SK-MEL-5 (cell line): Measurements from ENCODE around the gene SLC26A1. TPM values are rescaled to one million over a fixed set of nuclear protein-coding genes. Genes with fewer than 3 reads are reported as not detected.
"Not testable (repeated sequence)": the region's sequence is repeated elsewhere in the genome, so short reads cannot be mapped to it uniquely, and the experiment has no call there.

Source experiments
- DNase-seq: peaks from one replicate; pipeline ENCODE4 v3.0.0-alpha.2; 2016; ENCODE audit warnings: low read depth, low spot score
- in situ Hi-C: cut with HindIII; loops from 2 replicates; pipeline ENCODE4 v1.10.0; 2016; ENCODE audit warnings: low sequenced_read_pairs, high pct_unique_total_duplicates, low pct_unique_long_range_greater_than_20kb
- total RNA-seq: library from RNA; depleted of rRNA; stranded (reverse); fragments of >200 nt; shearing (Covaris generic); gene quantifications from 2 replicates; pipeline ENCODE4 v1.2.3, GENCODE V29; 2014; rRNA removed

The SLC26A1 gene
- total RNA-seq, 1 experiment from 2014 or later = not detected

- DNase-seq, in situ Hi-C loops: not testable (repeated sequence)
These were observed 53.7 kb downstream of the SLC26A1 start for GRCh38 chr4:939508-939907.

Other genes with a start within 250 kb of the SLC26A1 start
- 0.48 and 0.58 TPM in 2 replicates for gene CPLX1, start 167.3 kb downstream of the SLC26A1 start, total RNA-seq
- gene GAK, start 61.1 kb downstream of the SLC26A1 start, total RNA-seq = 98.5 and 119 TPM in 2 replicates
- 10.5 and 13.0 TPM in 2 replicates for gene TMEM175, start 60.9 kb downstream of the SLC26A1 start, total RNA-seq
- gene DGKQ, start 19.8 kb downstream of the SLC26A1 start, total RNA-seq = 12.6 and 12.9 TPM in 2 replicates
- 3.8 and 6.1 TPM in 2 replicates for gene IDUA, start 6.4 kb downstream of the SLC26A1 start, total RNA-seq
- 4.8 and 6.6 TPM in 2 replicates for gene FGFRL1, start 18.2 kb upstream of the SLC26A1 start, total RNA-seq
- gene RNF212, start 120.2 kb upstream of the SLC26A1 start, total RNA-seq = not detected in 2 replicates
- 0.80 and 1.1 TPM in 2 replicates for gene SPON2, start 179.2 kb upstream of the SLC26A1 start, total RNA-seq